Measurements from ENCODE around the gene VEPH1. TPM values are rescaled to one million over a fixed set of nuclear protein-coding genes. Genes with fewer than 3 reads are reported as not detected.

Gene VEPH1
- total RNA-seq, 1 donor from 2014 or later: 8.8 TPM

- no peak for DNase-seq (ENCODE audit: low read depth, low spot score)
- Mint-ChIP-seq H3K4me1 (peaks cover 30% of the 10 kb centered on the region), H3K36me3 (ENCODE audit: low read depth) (peaks cover 17% of the 10 kb centered on the region), H3K27ac (ENCODE audit: unreplicated experiment) (no peak overlapping the region), H3K4me3 (no peak overlapping the region), H3K9me3 (peaks cover 15% of the 10 kb centered on the region), H3K27me3 (ENCODE audit: low read depth) (no peaks in the 10 kb centered on the region)
- TF ChIP-seq CTCF (conservative IDR thresholded peaks at IDR 0.05): no peak
Observed at GRCh38 chr3:157390713-157391515, 112.3 kb downstream of the VEPH1 start.

GRCh38 chr3:157388976-157389375, 114.2 kb downstream of the VEPH1 start:
- no peak overlapping the region for H3K27ac Mint-ChIP-seq (ENCODE audit: unreplicated experiment)

GRCh38 chr3:157387708-157388435, 115.3 kb downstream of the VEPH1 start:
- H3K4me1 Mint-ChIP-seq: peaks cover 44% of the 10 kb centered on the region
- H3K27ac Mint-ChIP-seq (ENCODE audit: unreplicated experiment): no peak overlapping the region
- DNase-seq (ENCODE audit: low read depth, low spot score): no peak
- H3K4me3 Mint-ChIP-seq: no peak overlapping the region
- H3K36me3 Mint-ChIP-seq (ENCODE audit: low read depth): peaks cover 14% of the 10 kb centered on the region
- TF ChIP-seq CTCF (conservative IDR thresholded peaks at IDR 0.05): no peak
- H3K9me3 Mint-ChIP-seq: peaks cover 12% of the 10 kb centered on the region
- no peaks in the 10 kb centered on the region for H3K27me3 Mint-ChIP-seq (ENCODE audit: low read depth)

More at GRCh38 chr3:157388976-157389375, 114.2 kb downstream of the VEPH1 start:
- peaks cover 14% of the 10 kb centered on the region for H3K9me3 Mint-ChIP-seq
- H3K36me3 Mint-ChIP-seq (ENCODE audit: low read depth): peaks cover 14% of the 10 kb centered on the region
- H3K4me1 Mint-ChIP-seq: peaks cover 41% of the 10 kb centered on the region
- no peak for TF ChIP-seq CTCF (conservative IDR thresholded peaks at IDR 0.05)
- H3K27me3 Mint-ChIP-seq (ENCODE audit: low read depth): no peaks in the 10 kb centered on the region
- no peak for DNase-seq (ENCODE audit: low read depth, low spot score)
- no peak overlapping the region for H3K4me3 Mint-ChIP-seq

GRCh38 chr3:157384491-157384890, 118.7 kb downstream of the VEPH1 start:
- H3K9me3 Mint-ChIP-seq: peaks cover 3% of the 10 kb centered on the region
- DNase-seq (ENCODE audit: low read depth, low spot score): no peak
- no peak overlapping the region for H3K4me3 Mint-ChIP-seq
- H3K4me1 Mint-ChIP-seq: peaks cover 60% of the 10 kb centered on the region
- no peak for TF ChIP-seq CTCF (conservative IDR thresholded peaks at IDR 0.05)
- no peaks in the 10 kb centered on the region for H3K27me3 Mint-ChIP-seq (ENCODE audit: low read depth)
- peaks cover 12% of the 10 kb centered on the region for H3K36me3 Mint-ChIP-seq (ENCODE audit: low read depth)
- no peak overlapping the region for H3K27ac Mint-ChIP-seq (ENCODE audit: unreplicated experiment)

GRCh38 chr3:157384031-157384430, 119.2 kb downstream of the VEPH1 start:
- no peak overlapping the region for H3K4me3 Mint-ChIP-seq
- H3K27me3 Mint-ChIP-seq (ENCODE audit: low read depth): no peaks in the 10 kb centered on the region
- DNase-seq (ENCODE audit: low read depth, low spot score): no peak
- H3K4me1 Mint-ChIP-seq: peaks cover 61% of the 10 kb centered on the region
- peaks cover 7% of the 10 kb centered on the region for H3K36me3 Mint-ChIP-seq (ENCODE audit: low read depth)
- no peak overlapping the region for H3K27ac Mint-ChIP-seq (ENCODE audit: unreplicated experiment)
- peaks cover 3% of the 10 kb centered on the region for H3K9me3 Mint-ChIP-seq
- no peak for TF ChIP-seq CTCF (conservative IDR thresholded peaks at IDR 0.05)
